ENCODE results near the gene CCDC97. TPM values are rescaled to one million over a fixed set of nuclear protein-coding genes. Genes with fewer than 3 reads are reported as not detected.

Gene CCDC97
- polyA plus RNA-seq, 1 donor from 2014 or later, result 4.9 TPM

GRCh38 chr19:41269055-41269454 lies 40.9 kb upstream of the CCDC97 start:
- H3K9me2 ChIP-seq (ENCODE audit: insufficient read depth, low read length), result no peaks in the 10 kb centered on the region
- peaks cover 39% of the 10 kb centered on the region for H3K79me2 ChIP-seq (replicated peaks; ENCODE audit: insufficient read depth, low read length)
- H4K20me1 ChIP-seq (ENCODE audit: insufficient read depth), result peaks cover 8% of the 10 kb centered on the region
- no peak overlapping the region for H3K9ac ChIP-seq (ENCODE audit: low read length)
- H3K27me3 ChIP-seq (ENCODE audit: insufficient read depth, low read depth, low read length), result no peaks in the 10 kb centered on the region
- H2AFZ ChIP-seq (ENCODE audit: low read depth, low read length), result no peak overlapping the region
- no peaks in the 10 kb centered on the region for H3F3A ChIP-seq (ENCODE audit: insufficient read depth, low read length, poor library complexity, severe bottlenecking)
- peaks cover 6% of the 10 kb centered on the region for H3K36me3 ChIP-seq (ENCODE audit: insufficient read depth, low read length)
- no peak overlapping the region for H3K4me2 ChIP-seq (ENCODE audit: low read length)
- H3K27ac ChIP-seq (ENCODE audit: low read length), result no peak overlapping the region
- no peaks in the 10 kb centered on the region for H3K9me3 ChIP-seq (ENCODE audit: low read length)
- no peak for TF ChIP-seq RAD21 (conservative IDR thresholded peaks at IDR 0.05)
- H3K4me3 ChIP-seq (ENCODE audit: low read length), result no peak overlapping the region

- H3K27me3 ChIP-seq (ENCODE audit: insufficient read depth, low read depth, low read length), result no peaks in the 10 kb centered on the region
- peaks cover 37% of the 10 kb centered on the region for H3K79me2 ChIP-seq (replicated peaks; ENCODE audit: insufficient read depth, low read length)
- TF ChIP-seq EP300 (conservative IDR thresholded peaks at IDR 0.05; ENCODE audit: poor library complexity, severe bottlenecking) (no peak), POLR2AphosphoS5 (IDR thresholded peaks at IDR 0.05) (no peak), REST (IDR thresholded peaks at IDR 0.05; ENCODE audit: borderline replicate concordance) (no peak), EZH2 (IDR thresholded peaks at IDR 0.05; ENCODE audit: borderline replicate concordance, insufficient read depth, low read length, poor library complexity, severe bottlenecking) (no peak), SMC3 (conservative IDR thresholded peaks at IDR 0.05; ENCODE audit: poor library complexity) (no peak), TAF1 (IDR thresholded peaks at IDR 0.05; ENCODE audit: low read depth) (no peak), CTCF (IDR thresholded peaks at IDR 0.05; ENCODE audit: poor library complexity, severe bottlenecking) (no peak), RAD21 (conservative IDR thresholded peaks at IDR 0.05) (no peak), MXI1 (conservative IDR thresholded peaks at IDR 0.05; ENCODE audit: poor library complexity, severe bottlenecking) (no peak)
- H2AFZ ChIP-seq (ENCODE audit: low read depth, low read length), result no peak overlapping the region
- no peaks in the 10 kb centered on the region for H3K9me3 ChIP-seq (ENCODE audit: low read length)
- H4K20me1 ChIP-seq (ENCODE audit: insufficient read depth), result peaks cover 8% of the 10 kb centered on the region
- no peak overlapping the region for H3K4me3 ChIP-seq (ENCODE audit: low read length)
- no peak overlapping the region for H3K27ac ChIP-seq (ENCODE audit: low read length)
- no peak overlapping the region for H3K4me2 ChIP-seq (ENCODE audit: low read length)
- H3K9me2 ChIP-seq (ENCODE audit: insufficient read depth, low read length), result no peaks in the 10 kb centered on the region
- no peak overlapping the region for H3K9ac ChIP-seq (ENCODE audit: low read length)
- peaks cover 9% of the 10 kb centered on the region for H3K36me3 ChIP-seq (ENCODE audit: insufficient read depth, low read length)
- no peaks in the 10 kb centered on the region for H3F3A ChIP-seq (ENCODE audit: insufficient read depth, low read length, poor library complexity, severe bottlenecking)
Observed at GRCh38 chr19:41269571-41269970, 40.4 kb upstream of the CCDC97 start.

- no peak overlapping the region for H2AFZ ChIP-seq (ENCODE audit: low read depth, low read length)
- H3K36me3 ChIP-seq (ENCODE audit: insufficient read depth, low read length), result peaks cover 13% of the 10 kb centered on the region
- no peaks in the 10 kb centered on the region for H4K20me1 ChIP-seq (ENCODE audit: insufficient read depth)
- no peaks in the 10 kb centered on the region for H3K27me3 ChIP-seq (ENCODE audit: insufficient read depth, low read depth, low read length)
- TF ChIP-seq EP300 (conservative IDR thresholded peaks at IDR 0.05; ENCODE audit: poor library complexity, severe bottlenecking) (no peak), TAF1 (IDR thresholded peaks at IDR 0.05; ENCODE audit: low read depth) (no peak), POLR2AphosphoS5 (IDR thresholded peaks at IDR 0.05) (no peak), CTCF (IDR thresholded peaks at IDR 0.05; ENCODE audit: poor library complexity, severe bottlenecking) (no peak), EZH2 (IDR thresholded peaks at IDR 0.05; ENCODE audit: borderline replicate concordance, insufficient read depth, low read length, poor library complexity, severe bottlenecking) (no peak), MXI1 (conservative IDR thresholded peaks at IDR 0.05; ENCODE audit: poor library complexity, severe bottlenecking) (no peak), REST (IDR thresholded peaks at IDR 0.05; ENCODE audit: borderline replicate concordance) (no peak), RAD21 (conservative IDR thresholded peaks at IDR 0.05) (no peak), SMC3 (conservative IDR thresholded peaks at IDR 0.05; ENCODE audit: poor library complexity) (no peak)
- no peak overlapping the region for H3K27ac ChIP-seq (ENCODE audit: low read length)
- no peaks in the 10 kb centered on the region for H3F3A ChIP-seq (ENCODE audit: insufficient read depth, low read length, poor library complexity, severe bottlenecking)
- no peak overlapping the region for H3K9ac ChIP-seq (ENCODE audit: low read length)
- no peak overlapping the region for H3K4me2 ChIP-seq (ENCODE audit: low read length)
- H3K9me2 ChIP-seq (ENCODE audit: insufficient read depth, low read length), result no peaks in the 10 kb centered on the region
- no peaks in the 10 kb centered on the region for H3K9me3 ChIP-seq (ENCODE audit: low read length)
- no peak overlapping the region for H3K4me3 ChIP-seq (ENCODE audit: low read length)
- peaks cover 2% of the 10 kb centered on the region for H3K79me2 ChIP-seq (replicated peaks; ENCODE audit: insufficient read depth, low read length)
Observed at GRCh38 chr19:41273076-41273475, 36.9 kb upstream of the CCDC97 start.

All from neural cell (in vitro differentiated cells).